ENCODE results near the gene FOXL1. TPM values are rescaled to one million over a fixed set of nuclear protein-coding genes. Genes with fewer than 3 reads are reported as not detected.

The FOXL1 gene
- total RNA-seq, 1 experiment from 2014 or later = 7.5 TPM

DNA sequence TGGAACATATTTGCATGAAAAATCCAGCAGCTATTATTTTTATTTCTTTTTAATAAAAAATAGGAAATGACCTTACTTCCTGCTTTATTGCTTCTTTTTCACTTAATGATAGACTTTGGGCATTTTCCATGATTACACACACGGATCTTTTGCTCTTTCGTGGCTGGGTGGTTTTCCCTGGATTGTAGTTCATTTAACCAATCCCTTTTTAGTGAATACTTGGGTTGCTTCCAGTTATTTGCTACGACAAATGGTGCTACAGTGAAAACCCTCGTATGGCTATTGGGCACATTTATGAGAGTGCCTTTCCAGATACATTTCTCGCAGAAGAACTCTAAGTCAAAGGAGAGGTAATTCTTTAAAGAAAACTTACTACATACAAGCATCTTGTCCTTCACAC lies 38.6 kb downstream of the FOXL1 start:
- Histone ChIP-seq H3K4me2 (ENCODE audit: low read length) (no peak overlapping the region), H3K36me3 (ENCODE audit: control insufficient read depth in 1 of 2, insufficient read depth in 2 of 2, low read length in 2 of 2) (no peaks in the 10 kb centered on the region), H3K9me3 (ENCODE audit: control insufficient read depth in 1 of 2, insufficient read depth in 1 of 2, low read depth in 1 of 2, low read length in 2 of 2) (no peaks in the 10 kb centered on the region), H3K9ac (ENCODE audit: low read length) (no peak overlapping the region), H3K27ac (ENCODE audit: low read depth, low read length) (no peak overlapping the region), H2AFZ (ENCODE audit: low read depth, low read length, poor library complexity, severe bottlenecking) (no peak overlapping the region), H3K27me3 (ENCODE audit: insufficient read depth, low read length) (no peaks in the 10 kb centered on the region; the same call in 1 of the 2 replicates), H4K20me1 (ENCODE audit: insufficient read depth) (no peaks in the 10 kb centered on the region), H3K4me3 (replicated peaks in 1 of 2; ENCODE audit: low read depth in 1 of 2, low read length in 2 of 2) (no peak overlapping the region), H3K4me1 (ENCODE audit: control insufficient read depth in 1 of 2, insufficient read depth in 2 of 2, low read length in 2 of 2) (peaks cover 0 to 8% of the 10 kb centered on the region in 2 experiments; a peak in 1 of 4 replicates), H3K79me2 (ENCODE audit: insufficient read depth, low read length) (no peaks in the 10 kb centered on the region), H3K9me2 (ENCODE audit: insufficient read depth) (no peaks in the 10 kb centered on the region)
- TF ChIP-seq SIN3A (IDR thresholded peaks at IDR 0.05; ENCODE audit: low read depth) = no peak
- TF ChIP-seq CTCF (IDR thresholded peaks at IDR 0.05 in 2 of 3, conservative IDR thresholded peaks at IDR 0.05 in 1 of 3; ENCODE audit: borderline replicate concordance in 1 of 3, insufficient read depth in 1 of 3, low read depth in 2 of 3, low read length in 2 of 3) = no peak
- no peak for TF ChIP-seq ZNF274 (IDR thresholded peaks at IDR 0.05; ENCODE audit: low read depth, low read length)
- TF ChIP-seq CEBPB (IDR thresholded peaks at IDR 0.05; ENCODE audit: low read depth) = no peak
- TF ChIP-seq SP1 (IDR thresholded peaks at IDR 0.05; ENCODE audit: low read depth) = no peak
- no peak for TF ChIP-seq POLR2A (IDR thresholded peaks at IDR 0.05; ENCODE audit: borderline replicate concordance, extremely low read depth, insufficient read depth, insufficient read length)
- TF ChIP-seq RAD21 (IDR thresholded peaks at IDR 0.05; ENCODE audit: low read depth) = no peak
- intact Hi-C loops (cut with micrococcal nuclease) = loop anchor here (5.0 kb wide), 1 partner anchor 215 kb away; no protein-coding TSS in a partner anchor
- no peak for DNase-seq (ENCODE audit: low read depth, low spot score)
- POLR2A ChIA-PET = no interaction called here
- BruUV-seq (replicated peaks) = no TSS peak
- ATAC-seq = no peak
- CTCF ChIA-PET = no interaction called here
- RAD21 ChIA-PET (ENCODE audit: low non-redundant PET in 1 of 2, low total read pairs in 2 of 2, uncharacterized antibody in 2 of 2, unreplicated experiment in 2 of 2) = no interaction called here

- no peak for TF ChIP-seq ZNF274 (IDR thresholded peaks at IDR 0.05; ENCODE audit: low read depth, low read length)
- TF ChIP-seq CEBPB (IDR thresholded peaks at IDR 0.05; ENCODE audit: low read depth) = no peak
- no peak for TF ChIP-seq TCF7L2 (IDR thresholded peaks at IDR 0.05; ENCODE audit: borderline replicate concordance, extremely low read depth, insufficient read depth, insufficient read length)
- no peaks in the 10 kb centered on the region for H3K9me3 ChIP-seq (ENCODE audit: control insufficient read depth in 1 of 2, insufficient read depth in 1 of 2, low read depth in 1 of 2, low read length in 2 of 2)
- no peak for DNase-seq (ENCODE audit: low read depth, low spot score)
- H3K36me3 ChIP-seq (ENCODE audit: control insufficient read depth in 1 of 2, insufficient read depth in 2 of 2, low read length in 2 of 2) = no peaks in the 10 kb centered on the region
- no peak for ATAC-seq
- peaks cover 0 to 8% of the 10 kb centered on the region in 2 experiments; a peak in 1 of 4 replicates for H3K4me1 ChIP-seq (ENCODE audit: control insufficient read depth in 1 of 2, insufficient read depth in 2 of 2, low read length in 2 of 2)
- ChIA-PET RAD21 (ENCODE audit: low non-redundant PET in 1 of 2, low total read pairs in 2 of 2, uncharacterized antibody in 2 of 2, unreplicated experiment in 2 of 2) (no interaction called here), POLR2A (no interaction called here), CTCF (no interaction called here)
- no peak overlapping the region for H3K4me2 ChIP-seq (ENCODE audit: low read length)
- H3K9me2 ChIP-seq (ENCODE audit: insufficient read depth) = no peaks in the 10 kb centered on the region
- intact Hi-C loops (cut with micrococcal nuclease) = loop anchor here (5.0 kb wide), 1 partner anchor 214 kb away; no protein-coding TSS in a partner anchor
- no peak overlapping the region for H3K4me3 ChIP-seq (replicated peaks in 1 of 2; ENCODE audit: low read depth in 1 of 2, low read length in 2 of 2)
- no peaks in the 10 kb centered on the region for H3K27me3 ChIP-seq (ENCODE audit: insufficient read depth, low read length)
- no peak overlapping the region for H2AFZ ChIP-seq (ENCODE audit: low read depth, low read length, poor library complexity, severe bottlenecking)
- no peak overlapping the region for H3K9ac ChIP-seq (ENCODE audit: low read length)
- no peak overlapping the region for H3K27ac ChIP-seq (ENCODE audit: low read depth, low read length)
- no TSS peak for BruUV-seq (replicated peaks)
- H4K20me1 ChIP-seq (ENCODE audit: insufficient read depth) = no peaks in the 10 kb centered on the region
- H3K79me2 ChIP-seq (ENCODE audit: insufficient read depth, low read length) = no peaks in the 10 kb centered on the region
Measured at GRCh38 chr16:86618431-86619238, 40.3 kb downstream of the FOXL1 start.

All from HCT116 (cell line).